ENCODE data around the gene KANK4.

The KANK4 gene

DNA sequence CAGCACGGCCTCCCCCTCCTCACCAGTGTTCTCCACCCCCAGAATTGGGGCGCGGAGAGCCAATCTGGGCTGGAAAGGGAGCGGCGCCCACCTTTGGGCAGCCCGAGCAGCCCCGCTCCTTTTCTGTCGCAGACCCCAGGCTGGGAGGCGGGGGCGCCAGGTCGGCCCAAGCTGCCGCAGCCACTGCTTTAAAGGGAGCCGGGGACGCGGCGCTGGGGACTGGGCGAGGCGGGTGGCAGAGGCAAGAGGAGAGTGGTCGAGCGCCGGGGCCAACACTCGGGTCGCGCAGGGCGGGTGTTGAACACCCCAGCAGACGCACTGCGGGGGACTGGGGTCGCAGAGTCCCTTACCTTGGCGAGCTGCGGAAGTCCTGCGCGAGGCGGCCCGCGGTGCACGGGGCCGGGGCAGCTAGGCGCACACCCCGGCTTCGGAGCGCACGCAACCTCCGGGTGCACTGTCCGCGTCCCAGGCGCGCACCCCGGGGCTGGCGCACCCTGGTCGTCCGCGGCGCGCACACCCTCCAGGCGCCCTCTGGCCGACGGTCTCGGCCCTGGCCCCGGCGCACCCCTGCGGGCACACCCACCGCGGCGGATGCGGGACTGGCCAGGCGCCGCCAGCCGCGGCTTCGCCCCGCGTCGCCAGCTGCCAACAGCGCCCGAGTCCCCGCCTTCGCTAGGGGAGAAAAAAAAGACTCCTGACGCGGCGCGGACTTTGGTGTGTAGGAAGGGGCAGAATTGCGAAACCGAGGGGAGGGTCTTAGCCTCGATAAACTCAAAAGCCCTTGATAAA lies at the start of gene KANK4:
TSS of gene KANK4 (minus strand) at position 679 of the 789 bp plus-strand sequence. CDS start 37,870 bp downstream, outside the sequence.
- Mint-ChIP-seq H3K36me3 (no peaks in the 10 kb centered on the region), H3K27me3 (peaks cover 56% of the 10 kb centered on the region)
- CTCF ChIA-PET = no interaction called here

DNA sequence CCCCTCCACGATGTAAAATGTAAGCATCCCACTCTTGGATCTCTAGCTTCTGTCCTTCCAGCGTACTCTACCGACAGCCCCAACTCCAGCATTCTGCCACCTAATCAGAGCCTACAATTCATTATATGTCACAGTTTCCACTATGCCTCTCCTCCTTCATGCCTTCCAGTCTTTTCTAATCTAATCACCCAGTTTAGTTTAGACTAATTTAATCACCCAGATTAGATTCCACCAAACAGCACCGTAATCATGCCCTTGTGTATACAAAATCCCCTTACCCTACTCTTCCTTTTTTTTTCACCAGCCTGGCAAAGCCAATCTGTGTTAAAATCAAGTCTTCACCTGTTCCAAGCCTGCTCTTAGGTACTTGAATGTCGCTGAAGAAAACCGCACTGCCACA lies 49.8 kb upstream of the KANK4 start:
- Mint-ChIP-seq H3K27ac (no peak overlapping the region), H3K27me3 (peaks cover 17% of the 10 kb centered on the region), H3K4me1 (no peaks in the 10 kb centered on the region), H3K36me3 (no peaks in the 10 kb centered on the region), H3K9me3 (no peaks in the 10 kb centered on the region), H3K4me3 (no peak overlapping the region)
- DNase-seq = no peak
- CTCF ChIA-PET = no interaction called here

More for the DNA sequence above, at the start of gene KANK4:
- Mint-ChIP-seq H3K4me1 (peaks cover 3% of the 10 kb centered on the region), H3K4me3 (no peak within 1 kb of the TSS), H3K9me3 (no peaks in the 10 kb centered on the region), H3K27ac (no peak within 1 kb of the TSS)
- no peak for DNase-seq

DNA sequence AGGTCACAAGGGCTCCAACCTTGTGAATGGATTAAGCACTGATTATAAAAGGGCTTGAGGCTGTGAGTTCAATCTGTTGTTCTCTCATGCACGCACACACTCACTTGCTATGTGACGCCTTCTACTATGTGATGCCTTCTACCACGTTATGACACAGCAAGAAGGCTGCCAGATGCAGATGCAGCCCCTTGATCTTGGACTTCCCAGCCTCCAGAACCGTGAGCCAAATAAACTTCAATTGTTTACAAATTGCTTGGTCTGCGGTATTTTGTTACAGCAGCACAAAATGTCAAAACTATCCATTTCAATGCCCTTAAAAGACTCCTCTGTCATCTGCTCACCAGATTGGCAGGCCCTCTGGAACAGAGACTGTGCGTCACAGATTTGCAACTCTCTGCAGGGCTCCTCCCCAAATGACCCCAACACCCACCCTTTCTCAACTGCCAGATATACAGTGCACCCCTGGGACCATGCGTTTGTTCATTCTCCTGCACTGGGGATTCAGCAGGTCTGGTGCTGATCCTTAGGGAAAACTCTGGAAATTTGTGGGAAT lies 47.8 kb upstream of the KANK4 start:
- Mint-ChIP-seq H3K36me3 (no peaks in the 10 kb centered on the region), H3K4me1 (no peaks in the 10 kb centered on the region), H3K9me3 (no peaks in the 10 kb centered on the region), H3K4me3 (no peak overlapping the region), H3K27ac (no peak overlapping the region), H3K27me3 (peaks cover 17% of the 10 kb centered on the region)
- no peak for DNase-seq
- CTCF ChIA-PET = interaction anchor here (0.9 kb wide), 1 partner anchor 223 kb away, joined by 3 read pairs; no protein-coding TSS in a partner anchor

DNA sequence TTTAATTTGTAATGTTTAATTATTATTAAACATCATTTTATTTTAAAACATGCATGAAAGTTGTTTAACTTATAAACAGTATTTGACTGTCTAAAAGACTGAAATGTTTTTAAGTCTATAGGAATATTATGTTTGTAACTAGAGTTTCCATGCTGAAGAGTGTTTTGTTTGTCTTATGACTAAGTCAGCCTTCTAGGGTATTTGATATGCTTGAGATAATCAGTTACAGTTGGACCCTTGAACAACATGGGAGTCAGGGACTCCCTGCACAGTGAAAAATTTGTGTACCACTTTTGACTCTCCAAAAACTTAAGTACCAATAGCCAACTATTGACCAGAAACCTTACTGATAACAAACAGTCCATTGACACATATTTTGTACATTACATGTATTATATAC lies 45.5 kb upstream of the KANK4 start:
- no peak for DNase-seq
- no peak overlapping the region for H3K4me3 Mint-ChIP-seq
- H3K36me3 Mint-ChIP-seq = no peaks in the 10 kb centered on the region
- no peaks in the 10 kb centered on the region for H3K4me1 Mint-ChIP-seq
- no peaks in the 10 kb centered on the region for H3K9me3 Mint-ChIP-seq
- H3K27ac Mint-ChIP-seq = no peak overlapping the region
- CTCF ChIA-PET = no interaction called here
- peaks cover 17% of the 10 kb centered on the region for H3K27me3 Mint-ChIP-seq

- DNase-seq = no peak
- H3K4me3 Mint-ChIP-seq = no peak overlapping the region
- H3K27ac Mint-ChIP-seq = no peak overlapping the region
- no peaks in the 10 kb centered on the region for H3K36me3 Mint-ChIP-seq
- H3K27me3 Mint-ChIP-seq = peaks cover 4% of the 10 kb centered on the region
- no peaks in the 10 kb centered on the region for H3K4me1 Mint-ChIP-seq
- CTCF ChIA-PET = no interaction called here
- H3K9me3 Mint-ChIP-seq = no peaks in the 10 kb centered on the region
Measured at GRCh38 chr1:62362926-62363325, 43.7 kb upstream of the KANK4 start.

- H3K4me3 Mint-ChIP-seq = no peak overlapping the region
- no peak overlapping the region for H3K27ac Mint-ChIP-seq
- CTCF ChIA-PET = no interaction called here
- no peaks in the 10 kb centered on the region for H3K4me1 Mint-ChIP-seq
- no peaks in the 10 kb centered on the region for H3K9me3 Mint-ChIP-seq
- no peaks in the 10 kb centered on the region for H3K36me3 Mint-ChIP-seq
- H3K27me3 Mint-ChIP-seq = peaks cover 4% of the 10 kb centered on the region
- no peak for DNase-seq
Measured at GRCh38 chr1:62362061-62362917, 43.1 kb upstream of the KANK4 start.

GRCh38 chr1:62361431-62361830 lies 42.2 kb upstream of the KANK4 start:
- no peak for DNase-seq
- no peaks in the 10 kb centered on the region for H3K27me3 Mint-ChIP-seq
- H3K27ac Mint-ChIP-seq = no peak overlapping the region
- H3K4me1 Mint-ChIP-seq = no peaks in the 10 kb centered on the region
- H3K9me3 Mint-ChIP-seq = no peaks in the 10 kb centered on the region
- CTCF ChIA-PET = no interaction called here
- no peak overlapping the region for H3K4me3 Mint-ChIP-seq
- H3K36me3 Mint-ChIP-seq = no peaks in the 10 kb centered on the region

- Mint-ChIP-seq H3K27ac (no peak overlapping the region), H3K27me3 (no peaks in the 10 kb centered on the region), H3K9me3 (no peaks in the 10 kb centered on the region), H3K36me3 (no peaks in the 10 kb centered on the region), H3K4me1 (no peaks in the 10 kb centered on the region), H3K4me3 (no peak overlapping the region)
- no peak for DNase-seq
- CTCF ChIA-PET = interaction anchor here (1.2 kb wide), 1 partner anchor 32 kb away, joined by 3 read pairs; no protein-coding TSS in a partner anchor
Measured at GRCh38 chr1:62358665-62359373, 39.6 kb upstream of the KANK4 start.

DNA sequence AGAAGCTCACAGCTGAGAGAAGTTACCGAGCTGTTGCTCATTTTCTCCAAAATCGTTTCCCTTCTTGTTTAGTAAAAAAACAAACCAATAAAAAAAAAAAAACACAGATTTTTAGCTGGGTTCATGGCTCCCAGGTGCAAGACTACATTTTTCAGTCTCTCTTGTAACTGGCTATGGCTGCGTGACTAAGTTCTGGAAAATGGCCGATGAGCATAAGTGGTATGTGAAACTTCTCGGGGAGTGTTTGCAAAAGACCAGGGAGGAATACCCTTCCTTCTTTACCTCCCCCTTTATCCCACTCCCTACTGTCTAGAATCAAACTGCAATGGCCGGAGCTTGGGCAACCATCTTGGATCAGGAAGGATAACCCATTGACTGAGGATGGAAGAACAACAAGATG lies 38.7 kb upstream of the KANK4 start:
- no peaks in the 10 kb centered on the region for H3K27me3 Mint-ChIP-seq
- H3K4me1 Mint-ChIP-seq = no peaks in the 10 kb centered on the region
- CTCF ChIA-PET = interaction anchor here (1.2 kb wide), 1 partner anchor 33 kb away, joined by 3 read pairs; no protein-coding TSS in a partner anchor
- H3K36me3 Mint-ChIP-seq = no peaks in the 10 kb centered on the region
- no peak overlapping the region for H3K27ac Mint-ChIP-seq
- H3K4me3 Mint-ChIP-seq = no peak overlapping the region
- H3K9me3 Mint-ChIP-seq = no peaks in the 10 kb centered on the region
- no peak for DNase-seq

GRCh38 chr1:62356257-62356835 lies 37.1 kb upstream of the KANK4 start:
- Mint-ChIP-seq H3K27ac (no peak overlapping the region), H3K36me3 (no peaks in the 10 kb centered on the region), H3K27me3 (no peaks in the 10 kb centered on the region), H3K9me3 (no peaks in the 10 kb centered on the region), H3K4me1 (no peaks in the 10 kb centered on the region), H3K4me3 (no peak overlapping the region)
- CTCF ChIA-PET = interaction anchor here (0.6 kb wide), 1 partner anchor 259 kb away, joined by 3 read pairs; no protein-coding TSS in a partner anchor
- DNase-seq = no peak

DNA sequence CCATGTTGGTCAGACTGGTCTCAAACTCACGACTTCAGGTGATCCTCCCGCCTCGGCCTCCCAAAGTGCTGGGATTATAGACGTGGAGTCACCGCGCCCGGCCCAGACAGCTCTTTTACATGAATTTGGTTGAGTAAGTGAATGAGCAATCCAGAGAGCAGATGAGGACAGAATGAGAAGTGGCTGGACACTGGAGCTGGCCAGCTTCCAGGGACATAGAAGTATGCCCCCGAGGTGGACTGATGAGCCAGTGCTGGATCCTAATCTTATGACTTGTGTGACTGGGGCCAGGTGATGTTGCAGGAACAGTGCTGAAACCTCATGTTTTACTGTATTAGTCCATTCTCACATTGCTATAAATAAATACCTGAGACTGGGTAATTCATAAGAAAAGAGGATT lies 35.9 kb upstream of the KANK4 start:
- Mint-ChIP-seq H3K4me1 (no peaks in the 10 kb centered on the region), H3K36me3 (no peaks in the 10 kb centered on the region), H3K27ac (no peak overlapping the region), H3K9me3 (no peaks in the 10 kb centered on the region), H3K27me3 (no peaks in the 10 kb centered on the region), H3K4me3 (no peak overlapping the region)
- DNase-seq = no peak
- CTCF ChIA-PET = no interaction called here

DNA sequence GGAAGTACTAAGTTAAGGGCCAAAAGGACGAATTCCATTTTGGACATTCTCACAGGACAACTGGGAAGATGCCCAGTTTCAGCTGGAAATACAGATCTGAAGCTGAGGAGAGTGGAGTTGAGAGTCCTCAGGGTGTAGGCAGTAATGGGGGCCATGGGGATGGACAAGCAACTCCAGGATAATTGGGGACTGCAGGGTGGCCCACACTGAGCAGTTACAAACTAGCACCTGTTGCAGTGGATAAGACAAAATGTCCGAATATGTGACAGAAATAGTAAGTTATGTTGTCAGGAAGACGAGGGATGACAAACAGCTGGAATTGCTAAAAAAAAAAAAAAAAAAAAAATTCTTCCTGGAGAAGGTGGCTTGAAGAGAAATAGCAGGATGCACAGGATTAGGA lies 34.6 kb upstream of the KANK4 start:
- H3K4me3 Mint-ChIP-seq = no peak overlapping the region
- no peaks in the 10 kb centered on the region for H3K4me1 Mint-ChIP-seq
- DNase-seq = no peak
- no peaks in the 10 kb centered on the region for H3K27me3 Mint-ChIP-seq
- H3K27ac Mint-ChIP-seq = no peak overlapping the region
- no peaks in the 10 kb centered on the region for H3K36me3 Mint-ChIP-seq
- no peaks in the 10 kb centered on the region for H3K9me3 Mint-ChIP-seq
- CTCF ChIA-PET = interaction anchor here (0.9 kb wide), 1 partner anchor 178 kb away, joined by 3 read pairs; no protein-coding TSS in a partner anchor

DNA sequence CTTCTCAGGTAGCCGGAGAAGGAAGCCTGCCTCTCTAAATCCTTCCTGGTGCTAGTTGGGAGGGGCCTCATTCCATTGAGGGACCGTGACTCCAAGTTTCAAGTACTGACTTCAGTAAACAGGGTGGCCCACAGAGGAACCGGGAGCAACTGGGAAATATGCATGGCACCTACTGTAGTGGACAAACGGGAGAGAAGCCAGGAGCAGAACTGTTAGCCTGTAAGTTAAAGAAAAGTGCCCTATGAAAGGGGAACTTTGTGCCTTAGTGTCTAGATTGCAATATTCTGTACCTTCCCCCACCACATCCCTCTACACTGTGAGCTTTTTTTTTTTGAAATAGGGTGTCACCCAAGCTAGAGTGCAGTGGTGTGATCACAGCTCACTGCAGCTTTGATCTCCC lies 33.2 kb upstream of the KANK4 start:
- CTCF ChIA-PET = no interaction called here
- H3K9me3 Mint-ChIP-seq = no peaks in the 10 kb centered on the region
- no peaks in the 10 kb centered on the region for H3K4me1 Mint-ChIP-seq
- H3K27me3 Mint-ChIP-seq = no peaks in the 10 kb centered on the region
- H3K4me3 Mint-ChIP-seq = no peak overlapping the region
- no peaks in the 10 kb centered on the region for H3K36me3 Mint-ChIP-seq
- no peak overlapping the region for H3K27ac Mint-ChIP-seq
- no peak for DNase-seq
